GM12864 (cell line): Measurements from ENCODE around the gene CALD1.

Source experiments
- DNase-seq: peaks from one replicate; pipeline ENCODE4 v3.0.0-alpha.2; 2011; ENCODE audit warnings: low read depth
- H3K4me3 ChIP-seq: 2 replicates; pipeline ENCODE4 v1.5.1; 2011; ENCODE audit warnings: mild to moderate bottlenecking, low read depth, low read length, control low read depth
- CTCF ChIP-seq: IDR thresholded peaks from 2 replicates; pipeline ENCODE4 v1.5.1; 2011; ENCODE audit warnings: low read depth, mild to moderate bottlenecking, moderate library complexity, low read length, control low read depth, inconsistent platforms; ENCODE audit errors: missing control alignments

CALD1 gene, protein sequence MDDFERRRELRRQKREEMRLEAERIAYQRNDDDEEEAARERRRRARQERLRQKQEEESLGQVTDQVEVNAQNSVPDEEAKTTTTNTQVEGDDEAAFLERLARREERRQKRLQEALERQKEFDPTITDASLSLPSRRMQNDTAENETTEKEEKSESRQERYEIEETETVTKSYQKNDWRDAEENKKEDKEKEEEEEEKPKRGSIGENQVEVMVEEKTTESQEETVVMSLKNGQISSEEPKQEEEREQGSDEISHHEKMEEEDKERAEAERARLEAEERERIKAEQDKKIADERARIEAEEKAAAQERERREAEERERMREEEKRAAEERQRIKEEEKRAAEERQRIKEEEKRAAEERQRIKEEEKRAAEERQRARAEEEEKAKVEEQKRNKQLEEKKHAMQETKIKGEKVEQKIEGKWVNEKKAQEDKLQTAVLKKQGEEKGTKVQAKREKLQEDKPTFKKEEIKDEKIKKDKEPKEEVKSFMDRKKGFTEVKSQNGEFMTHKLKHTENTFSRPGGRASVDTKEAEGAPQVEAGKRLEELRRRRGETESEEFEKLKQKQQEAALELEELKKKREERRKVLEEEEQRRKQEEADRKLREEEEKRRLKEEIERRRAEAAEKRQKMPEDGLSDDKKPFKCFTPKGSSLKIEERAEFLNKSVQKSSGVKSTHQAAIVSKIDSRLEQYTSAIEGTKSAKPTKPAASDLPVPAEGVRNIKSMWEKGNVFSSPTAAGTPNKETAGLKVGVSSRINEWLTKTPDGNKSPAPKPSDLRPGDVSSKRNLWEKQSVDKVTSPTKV

GRCh38 chr7:134778941-134779740 is at the start of gene CALD1:
Gene CALD1, plus strand, starts transcription at chr7:134779634. Its CDS starts 88,100 bp downstream, at chr7:134867734.
- TF ChIP-seq CTCF: no peak
- no peak for DNase-seq
- H3K4me3 ChIP-seq: no peak within 1 kb of the TSS

DNA sequence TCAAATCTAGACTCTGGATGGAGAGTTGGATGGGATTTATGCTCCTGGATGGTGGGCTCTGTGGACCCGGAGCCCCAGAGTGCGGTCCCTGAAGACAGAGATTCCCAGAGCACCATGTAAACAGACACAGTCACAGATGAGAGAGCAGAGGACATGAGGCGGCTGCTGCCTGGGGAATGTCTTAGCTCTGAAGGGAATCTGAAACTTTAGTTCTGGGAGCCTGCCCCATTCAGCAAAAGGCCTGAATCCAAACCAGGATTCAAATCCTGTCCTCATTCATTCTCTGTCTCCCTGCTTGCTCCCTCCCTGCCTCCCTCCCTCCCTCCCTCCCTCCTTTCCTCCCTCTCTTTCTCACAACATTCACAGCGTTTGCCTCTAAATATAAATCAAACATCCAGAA is 49.5 kb upstream of the CALD1 start:
- H3K4me3 ChIP-seq: no peak overlapping the region
- DNase-seq: no peak
- TF ChIP-seq CTCF: no peak

DNA sequence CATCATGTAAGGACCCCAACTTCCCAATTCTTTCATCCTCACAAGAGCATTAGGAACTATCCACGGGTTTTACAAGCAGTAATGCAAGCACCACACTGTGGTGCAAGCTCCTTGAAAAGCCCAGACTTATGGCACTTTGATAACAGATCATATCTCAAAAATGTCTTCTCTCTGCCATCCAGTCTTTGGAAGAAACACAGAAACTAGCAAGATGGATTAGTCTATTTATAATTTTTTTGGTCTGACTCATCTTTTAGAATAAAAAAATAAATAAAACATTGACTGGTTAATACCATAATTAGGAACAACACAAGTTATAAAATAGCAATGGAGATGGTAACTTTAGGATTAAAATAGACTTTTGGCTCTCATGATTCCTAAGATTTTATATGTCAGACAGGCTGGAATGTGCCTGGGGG is 49.0 kb upstream of the CALD1 start:
- TF ChIP-seq CTCF: no peak

GRCh38 chr7:134731616-134732015 is 47.8 kb upstream of the CALD1 start:
- no peak overlapping the region for H3K4me3 ChIP-seq
- no peak for DNase-seq
- no peak for TF ChIP-seq CTCF

More for the DNA sequence above, 49.0 kb upstream of the CALD1 start:
- no peak for DNase-seq
- no peak overlapping the region for H3K4me3 ChIP-seq

DNA sequence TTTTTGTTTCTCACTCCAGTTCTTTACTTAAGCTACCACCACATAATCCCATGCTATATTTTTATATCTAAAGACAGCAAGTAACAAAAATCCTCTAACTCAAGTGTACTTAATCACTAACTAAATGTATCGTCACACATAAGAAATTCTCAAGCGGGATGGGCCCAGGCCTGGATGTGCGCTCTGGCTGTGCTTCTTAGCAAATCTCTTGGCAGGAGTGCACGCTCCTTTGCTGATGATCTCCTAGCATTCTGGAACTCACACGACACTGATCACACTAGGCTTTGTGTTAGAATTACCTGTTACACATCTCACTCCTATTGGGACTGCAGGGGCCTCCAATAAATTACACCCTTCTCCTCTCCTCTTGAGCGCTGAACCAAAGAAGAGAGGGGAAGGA is 46.7 kb upstream of the CALD1 start:
- TF ChIP-seq CTCF: no peak
- H3K4me3 ChIP-seq: no peak overlapping the region
- no peak for DNase-seq

DNA sequence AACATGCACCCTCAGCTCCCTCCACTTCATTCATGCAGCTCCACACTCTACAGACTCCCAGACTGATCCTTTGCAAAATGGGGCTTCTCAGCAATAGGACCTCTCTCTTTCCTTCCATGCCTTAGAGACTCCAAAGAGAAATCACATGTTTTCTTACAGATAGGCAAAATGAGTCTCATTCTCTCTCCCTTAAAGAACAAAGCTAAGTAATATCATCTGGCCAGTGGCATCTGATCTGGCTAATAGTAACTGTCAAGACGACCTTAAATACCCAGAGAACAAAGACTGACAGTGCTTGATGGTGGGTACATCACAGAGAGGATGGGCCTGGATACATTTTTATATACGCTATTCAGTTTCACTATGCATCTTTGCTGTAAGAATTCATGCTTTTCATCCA is 43.1 kb upstream of the CALD1 start:
- no peak for DNase-seq
- no peak for TF ChIP-seq CTCF
- no peak overlapping the region for H3K4me3 ChIP-seq
